GM15510 (cell line): ENCODE data around the gene RND3.

Experiments used
- POLR2A ChIP-seq: IDR thresholded peaks from 3 replicates; pipeline ENCODE4 v1.6.1; 2011; ENCODE audit warnings: borderline replicate concordance; ENCODE audit not compliant: insufficient read length; ENCODE audit errors: extremely low read depth

The RND3 gene

GRCh38 chr2:150471813-150472510 is 15.5 kb downstream of the RND3 start:
- no peak for TF ChIP-seq POLR2A

DNA sequence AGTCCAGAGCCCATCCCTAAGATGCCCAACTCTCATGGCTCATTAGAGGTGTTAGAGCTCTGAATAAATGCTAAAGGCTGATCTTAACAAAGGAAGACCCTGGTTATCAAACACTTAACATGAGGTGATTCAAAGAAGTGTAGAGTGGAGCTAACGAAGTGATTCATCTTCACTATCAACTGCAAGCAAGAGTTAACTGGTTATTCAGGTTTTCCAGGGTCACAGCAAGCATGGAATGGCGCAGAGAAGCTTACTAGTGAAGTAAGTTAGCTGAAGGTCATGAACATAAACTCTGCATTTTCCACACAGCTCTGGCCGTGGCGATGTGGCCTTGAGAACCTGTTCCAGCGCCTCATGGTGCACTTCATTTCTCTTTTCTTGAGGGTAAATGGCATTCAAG is 17.0 kb downstream of the RND3 start:
- no peak for TF ChIP-seq POLR2A

- TF ChIP-seq POLR2A, result no peak
Observed at GRCh38 chr2:150469706-150470274, 17.7 kb downstream of the RND3 start.

- no peak for TF ChIP-seq POLR2A
Observed at GRCh38 chr2:150468350-150468960, 19.0 kb downstream of the RND3 start.

DNA sequence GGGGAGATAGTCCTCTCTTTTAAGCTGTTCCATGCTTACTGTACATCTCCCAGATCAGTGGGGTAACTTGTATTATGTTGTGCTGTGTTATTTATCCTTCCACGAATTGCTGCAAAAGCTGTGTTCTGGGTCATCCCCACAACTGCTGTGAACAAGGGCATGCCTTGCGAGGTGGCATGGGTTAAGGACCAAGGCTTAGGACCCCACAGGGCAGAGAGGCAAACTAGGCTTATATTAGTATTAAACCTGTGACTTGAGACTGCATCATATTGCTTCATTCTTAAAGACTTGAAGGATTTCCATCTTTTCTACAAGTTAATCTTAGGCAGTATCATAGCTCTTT is 19.9 kb downstream of the RND3 start:
- TF ChIP-seq POLR2A, result no peak

DNA sequence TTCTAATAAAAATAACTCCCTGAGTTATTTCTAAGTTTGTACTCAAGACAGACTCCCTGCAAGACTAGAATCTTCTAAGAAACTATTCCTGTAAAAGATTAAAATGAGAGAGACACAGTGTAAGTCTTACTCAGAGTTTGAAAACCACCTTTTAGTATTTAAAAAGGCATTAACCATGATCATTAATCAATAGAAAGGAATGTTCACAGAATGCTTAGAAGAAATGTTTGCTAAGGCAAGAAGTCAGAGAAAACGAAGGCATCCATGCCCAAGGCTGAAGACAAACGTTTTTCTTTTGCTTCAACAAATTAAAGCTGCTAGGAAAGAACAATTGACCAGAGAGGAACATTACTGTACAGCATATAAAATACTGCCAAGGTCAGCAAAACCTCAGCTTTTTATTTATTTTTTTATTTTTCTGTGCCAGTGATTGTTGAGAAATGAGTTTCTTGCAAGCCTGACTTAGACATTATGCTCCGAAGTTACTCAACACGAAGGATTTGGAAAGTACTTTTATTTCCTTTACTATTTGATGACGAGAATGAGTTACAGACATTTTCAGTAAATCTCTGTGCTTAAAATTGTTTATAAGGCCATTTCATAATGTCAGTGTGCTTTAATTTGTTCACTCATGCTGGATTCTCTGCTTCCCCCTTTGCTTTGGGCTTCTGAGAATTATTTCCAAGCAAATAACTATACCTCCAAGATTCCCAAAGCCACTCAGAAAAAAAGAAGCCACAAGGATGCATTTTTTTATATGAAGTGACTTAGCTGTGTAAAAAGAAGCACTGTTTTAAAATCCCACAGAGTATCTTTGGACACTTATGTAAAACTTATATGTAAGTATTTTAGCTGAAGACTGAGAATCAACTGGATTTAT is 20.5 kb downstream of the RND3 start:
- TF ChIP-seq POLR2A, result no peak

- TF ChIP-seq POLR2A, result no peak
Observed at GRCh38 chr2:150465703-150466569, 21.5 kb downstream of the RND3 start.

GRCh38 chr2:150464986-150465385 is 22.5 kb downstream of the RND3 start:
- TF ChIP-seq POLR2A, result no peak

DNA sequence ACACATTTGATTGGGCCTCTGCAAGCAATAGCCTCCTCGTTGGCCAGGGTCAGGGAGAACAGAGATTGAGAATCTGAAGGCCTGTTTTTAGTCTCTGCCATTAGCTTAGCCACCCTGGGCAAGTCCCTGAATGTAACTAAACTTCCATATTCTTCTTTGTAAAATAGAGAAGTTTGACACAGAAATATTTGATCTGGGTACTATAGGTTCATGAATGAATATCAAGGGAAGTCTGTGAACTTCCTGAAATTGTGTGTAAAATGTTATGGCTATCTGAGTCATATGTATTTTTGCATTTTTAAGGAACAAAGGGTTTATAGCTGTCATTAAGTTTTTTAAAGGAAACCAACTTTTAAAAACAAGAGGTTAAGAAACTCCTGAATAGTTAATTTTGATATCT is 23.2 kb downstream of the RND3 start:
- no peak for TF ChIP-seq POLR2A

DNA sequence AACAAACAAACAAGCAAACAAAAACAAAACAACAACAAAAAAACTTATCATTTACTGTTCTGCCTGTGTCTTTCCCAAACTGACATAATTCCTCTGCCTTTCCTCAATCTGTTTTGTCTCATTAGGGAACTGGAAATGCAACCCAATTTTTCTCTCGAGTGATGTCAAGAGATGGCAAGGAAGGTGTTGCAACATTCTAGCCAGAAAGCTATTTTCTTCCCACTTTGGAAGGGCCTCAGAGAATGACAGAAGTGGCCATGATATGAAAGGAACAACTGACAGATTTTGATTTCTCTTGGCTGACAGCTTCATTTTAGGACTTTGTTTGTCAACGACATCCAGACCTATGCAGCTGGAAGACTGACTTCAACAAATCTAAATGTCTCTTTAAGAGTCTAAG is 24.7 kb downstream of the RND3 start:
- TF ChIP-seq POLR2A, result no peak

- TF ChIP-seq POLR2A, result no peak
Observed at GRCh38 chr2:150459281-150459680, 28.2 kb downstream of the RND3 start.

GRCh38 chr2:150450765-150451164 is 36.7 kb downstream of the RND3 start:
- no peak for TF ChIP-seq POLR2A

DNA sequence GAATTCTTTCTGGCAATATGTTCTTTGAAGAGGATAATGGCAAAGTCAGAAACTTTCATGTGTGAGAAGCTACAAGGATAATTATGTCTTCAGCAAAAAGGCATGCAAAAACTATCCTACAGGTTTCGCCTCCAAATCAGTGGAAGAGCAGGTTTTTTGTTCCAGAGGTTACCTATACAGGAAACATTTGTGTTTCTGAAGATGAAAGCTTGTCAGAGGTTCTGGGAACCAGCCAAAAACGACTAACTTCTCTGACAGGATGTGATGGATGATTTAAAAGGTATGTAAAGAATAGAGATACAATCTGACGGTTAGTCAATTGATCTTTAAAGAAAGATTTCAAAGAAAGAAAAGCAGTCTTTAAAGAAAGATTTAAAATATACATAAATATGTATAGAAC is 37.6 kb downstream of the RND3 start:
- TF ChIP-seq POLR2A, result no peak

GRCh38 chr2:150445398-150445797 is 42.1 kb downstream of the RND3 start:
- no peak for TF ChIP-seq POLR2A

- no peak for TF ChIP-seq POLR2A
Observed at GRCh38 chr2:150442484-150442883, 45.0 kb downstream of the RND3 start.

GRCh38 chr2:150441784-150442183 is 45.7 kb downstream of the RND3 start:
- TF ChIP-seq POLR2A, result no peak
